CD4-positive, alpha-beta T cell treated with Interleukin-4 for 1 hour (primary cell): ENCODE measurements around the gene SMAD9.

Experiments
- DNase-seq, 2 donors: peaks; one replicate each; pipeline ENCODE4 v3.0.0-alpha.2; 2020 to 2022

Gene SMAD9

DNA sequence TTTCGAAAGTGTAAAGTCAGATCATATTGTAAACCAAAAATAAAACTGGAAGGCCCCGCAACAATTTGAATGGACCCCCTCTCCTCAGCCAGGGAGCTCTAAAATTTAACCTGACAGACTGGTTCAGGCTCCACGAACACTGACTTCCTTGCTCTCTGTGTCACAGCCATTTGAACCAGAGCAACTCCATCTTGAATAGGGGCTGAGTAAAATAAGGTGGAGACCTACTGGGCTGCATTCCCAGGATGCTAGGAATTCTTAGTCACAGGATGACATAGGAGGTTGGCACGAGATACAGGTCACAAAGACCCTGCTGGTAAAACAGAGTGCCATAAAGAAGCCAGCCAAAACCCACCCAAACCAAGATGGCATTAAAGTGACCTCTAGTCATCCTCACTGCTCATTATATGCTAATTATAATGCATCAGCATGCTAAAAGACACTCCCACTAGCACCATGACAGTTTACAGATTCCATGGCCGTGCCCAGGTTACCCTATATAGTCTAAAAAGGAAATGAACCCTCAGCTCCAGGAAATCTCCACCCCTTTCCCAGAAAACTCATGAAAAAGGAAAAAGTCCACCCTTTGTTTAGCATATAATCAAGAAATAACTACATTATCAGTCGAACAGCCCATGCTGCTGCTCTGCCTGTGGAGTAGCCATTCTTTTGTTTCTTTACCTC, 57.9 kb downstream of the SMAD9 start:
- no peak for DNase-seq

DNA sequence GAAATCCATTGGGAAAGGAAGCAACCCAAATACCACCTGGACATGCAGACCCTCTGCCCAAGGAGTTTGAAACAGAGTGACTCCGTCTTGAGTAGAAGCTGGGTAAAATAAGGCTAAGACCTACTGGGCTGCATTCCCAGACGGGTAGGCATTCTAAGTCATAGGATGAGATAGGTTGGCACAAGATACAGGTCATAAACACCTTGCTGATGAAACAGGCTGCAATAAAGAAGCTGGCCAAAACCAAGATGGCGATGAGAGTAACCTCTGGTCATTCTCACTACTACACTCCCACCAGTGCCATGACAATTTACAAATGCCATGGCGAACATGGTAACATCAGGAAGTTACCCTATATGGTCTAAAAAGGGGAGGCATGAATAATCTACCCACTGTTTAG, 60.8 kb downstream of the SMAD9 start:
- DNase-seq = no peak

DNA sequence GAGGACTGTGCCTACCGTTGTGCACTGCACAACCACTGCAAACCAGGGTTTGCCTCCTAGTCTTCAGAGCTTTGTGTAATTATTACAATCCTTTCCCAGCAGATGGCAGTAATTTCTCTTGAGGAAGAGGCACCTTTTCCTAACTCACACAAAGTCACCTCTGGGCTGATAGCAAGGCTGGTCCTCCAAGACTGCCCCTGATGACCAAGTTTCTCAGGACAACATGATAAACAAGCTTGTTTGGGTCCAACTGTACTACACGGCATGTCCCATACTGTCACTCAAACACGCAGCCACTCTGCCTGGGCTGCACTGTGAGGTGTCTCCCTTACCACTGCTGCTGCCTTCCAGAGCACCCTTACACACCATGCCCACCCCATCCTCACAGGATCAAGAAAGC, 61.7 kb downstream of the SMAD9 start:
- peak in 1 of 2 donors; percentile 8 for DNase-seq

DNA sequence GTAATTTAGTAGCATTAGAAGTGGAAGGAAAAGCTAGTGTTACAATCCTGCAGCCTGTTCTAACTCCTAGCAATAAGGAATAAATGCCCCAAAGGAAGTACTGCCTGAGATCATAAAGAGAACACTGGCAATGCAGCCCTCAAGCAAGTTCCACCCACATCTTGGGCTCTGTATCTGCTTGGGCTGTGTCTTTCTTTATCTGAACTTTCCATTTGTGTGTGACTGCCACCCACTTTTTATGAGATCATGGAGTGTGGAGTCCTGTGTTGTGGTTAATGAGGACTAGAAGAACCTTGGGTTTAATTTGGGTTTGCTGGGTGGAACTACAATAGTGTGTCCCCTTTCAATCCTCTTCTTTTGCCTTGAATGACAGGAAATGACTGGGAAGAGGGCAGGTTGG, 62.8 kb downstream of the SMAD9 start:
- DNase-seq = no peak

DNA sequence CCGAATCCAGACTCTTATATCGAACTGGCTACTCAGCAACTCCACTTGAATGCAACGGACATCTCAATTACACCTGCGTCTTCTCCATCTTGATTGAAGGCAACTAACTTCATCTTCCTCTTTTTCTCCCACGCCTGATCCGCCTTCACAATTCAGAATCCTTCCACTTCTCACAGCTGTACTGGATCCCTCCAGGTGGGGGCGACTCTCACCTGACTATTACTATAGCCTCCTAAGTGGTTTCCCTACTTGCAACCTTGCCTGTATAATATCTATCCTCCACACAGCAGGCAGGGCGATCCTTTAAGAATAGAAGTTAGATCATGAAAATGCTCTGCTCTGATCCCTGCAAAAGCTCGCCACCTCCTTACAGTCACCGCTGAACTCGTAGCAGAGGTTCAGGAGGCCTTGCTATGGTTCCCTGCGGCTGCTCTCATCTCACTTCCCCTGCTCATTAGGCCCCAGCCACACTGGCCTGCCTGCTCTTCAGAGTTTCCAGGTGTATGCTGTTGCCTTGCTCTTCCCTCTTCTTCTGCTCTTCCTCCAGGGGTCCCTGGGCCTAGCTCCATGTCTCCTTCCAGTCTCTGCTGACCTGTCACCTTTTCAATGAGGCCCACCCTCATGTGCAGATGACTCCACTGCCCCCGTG, 69.1 kb downstream of the SMAD9 start:
- no peak for DNase-seq

DNA sequence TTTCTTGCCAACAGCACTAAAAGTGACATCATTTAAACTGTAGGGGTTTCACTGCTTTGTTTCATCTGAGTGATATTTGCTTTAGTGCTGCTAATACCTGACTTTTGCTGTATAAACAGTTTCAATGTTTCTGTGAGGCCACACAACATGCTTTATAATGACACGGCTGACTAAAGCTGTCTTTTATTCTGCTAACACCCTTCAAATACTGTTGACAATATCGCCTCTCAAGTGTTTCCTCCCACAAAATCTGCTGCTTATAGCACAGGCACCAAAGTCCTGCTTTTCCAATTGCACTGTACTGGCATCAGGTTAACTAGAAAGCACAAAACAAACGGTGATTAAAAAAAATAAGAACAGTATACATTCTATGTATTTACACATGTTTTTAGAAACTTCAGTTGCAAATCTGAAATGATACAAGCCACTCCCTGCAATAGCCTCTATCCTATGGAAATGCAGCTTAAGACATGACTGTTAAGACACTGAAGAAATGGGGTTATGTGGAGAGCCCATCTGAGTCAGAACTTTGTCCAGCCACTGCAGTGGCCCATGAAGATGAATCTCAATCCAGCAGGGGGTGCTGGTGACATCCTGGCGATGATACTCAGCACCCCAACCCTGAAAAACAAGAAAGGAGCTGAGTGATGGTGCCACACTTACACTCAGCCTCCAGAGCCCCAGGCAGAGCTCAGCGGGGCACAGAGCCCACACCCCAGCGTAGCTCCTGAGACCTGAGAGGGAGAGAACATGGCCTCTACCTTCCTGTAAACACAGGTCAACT, 71.6 kb downstream of the SMAD9 start:
- DNase-seq = no peak

DNA sequence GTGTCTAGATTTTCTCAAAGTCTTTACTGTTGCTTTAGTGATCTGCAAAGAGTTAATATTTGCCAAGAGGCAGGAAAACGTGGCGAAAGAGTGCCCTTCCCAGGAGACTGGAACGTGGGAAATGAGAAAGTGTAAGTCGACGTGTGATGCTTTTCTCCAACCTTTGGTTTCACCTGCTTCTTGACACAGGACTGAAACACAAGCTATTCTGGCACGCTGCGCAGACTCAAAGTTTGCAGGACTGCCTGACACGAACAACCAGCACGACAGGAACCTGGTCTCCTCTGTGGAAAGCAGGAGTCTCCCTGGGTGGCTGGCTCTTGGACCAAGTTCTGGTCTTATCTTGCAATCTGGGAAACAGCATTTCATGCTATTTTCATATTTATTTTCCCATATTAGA, 72.4 kb downstream of the SMAD9 start:
- no peak for DNase-seq

DNA sequence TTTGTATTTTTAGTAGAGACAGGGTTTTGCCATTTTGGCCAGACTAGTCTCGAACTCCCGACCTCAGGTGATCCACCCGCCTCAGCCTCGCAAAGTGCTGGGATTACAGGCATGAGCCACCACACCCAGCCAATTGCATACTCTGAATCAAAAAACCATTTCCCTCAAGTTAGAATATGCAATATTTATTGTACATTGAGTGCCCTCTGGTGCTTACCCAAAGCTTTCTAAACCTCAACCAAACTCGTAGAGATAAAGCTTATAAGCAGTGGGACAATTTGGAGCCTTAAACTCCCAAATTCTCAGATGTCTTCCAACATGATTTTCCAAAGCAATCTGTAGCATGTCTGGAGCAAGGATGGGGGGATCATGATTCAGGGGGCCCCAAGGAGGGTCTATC, 78.6 kb downstream of the SMAD9 start:
- no peak for DNase-seq

DNA sequence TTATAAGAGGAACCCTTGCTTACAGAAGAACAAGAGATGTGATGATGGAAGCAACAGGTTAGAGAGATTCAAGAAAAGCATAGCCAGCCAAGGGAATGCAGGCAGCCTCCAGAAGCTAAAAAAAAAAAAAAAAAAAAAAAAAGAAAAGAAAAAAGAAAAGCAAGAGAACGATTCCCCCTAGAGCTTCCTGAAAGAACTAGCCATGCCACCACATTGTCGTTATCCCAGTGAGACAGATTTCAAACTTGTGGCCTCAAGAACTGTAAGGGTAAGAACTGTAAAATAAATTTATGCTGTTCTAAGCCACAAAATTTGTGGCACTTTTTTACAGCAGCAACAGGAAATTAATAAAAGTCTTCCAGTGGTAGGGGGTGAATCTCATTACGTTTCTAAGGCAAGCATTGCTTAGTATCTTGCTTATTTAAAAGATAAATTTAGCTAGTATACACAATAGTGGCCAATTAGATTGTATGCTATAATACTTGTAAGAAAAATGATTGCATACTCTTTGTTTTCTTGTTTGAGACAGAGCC, 79.3 kb downstream of the SMAD9 start:
- no peak for DNase-seq

DNA sequence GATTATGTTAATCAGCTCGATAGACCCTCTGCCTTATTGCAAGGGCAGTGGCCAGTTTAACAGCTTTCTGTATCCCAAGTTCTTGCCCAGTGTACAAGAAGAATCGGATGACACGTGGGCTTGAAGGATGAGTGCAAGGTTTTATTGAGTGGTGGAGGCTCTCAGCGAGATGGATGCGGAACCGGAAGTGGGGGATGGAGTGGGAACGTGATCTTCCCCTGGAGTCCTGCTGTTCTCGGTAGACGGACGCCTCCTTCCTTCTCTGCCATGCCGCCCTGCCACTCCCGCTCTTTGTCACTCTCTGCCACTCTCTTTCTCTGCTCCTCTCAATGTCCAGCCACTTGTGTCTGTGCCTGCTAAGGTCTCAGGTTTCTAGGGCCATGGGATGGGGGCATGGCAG, 80.1 kb downstream of the SMAD9 start:
- no peak for DNase-seq

DNA sequence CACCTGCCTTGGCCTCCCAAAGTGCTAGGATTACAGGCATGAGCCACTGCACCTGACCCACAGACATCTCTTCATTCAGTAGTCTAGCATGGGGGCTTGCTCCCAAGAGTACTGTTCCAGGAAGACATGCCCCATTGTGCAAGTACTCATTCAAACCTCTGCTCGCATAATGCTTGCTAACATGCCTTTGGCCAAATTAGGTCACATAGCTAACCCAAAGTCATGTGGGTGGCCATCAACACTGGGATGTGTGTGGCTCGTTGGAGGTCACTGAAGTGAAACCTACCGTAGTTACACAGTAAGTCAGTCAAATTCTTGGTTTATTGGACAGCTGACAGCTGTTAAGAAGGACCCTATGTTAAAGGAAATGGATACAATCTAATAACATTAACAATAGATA, 80.8 kb downstream of the SMAD9 start:
- DNase-seq = no peak

DNA sequence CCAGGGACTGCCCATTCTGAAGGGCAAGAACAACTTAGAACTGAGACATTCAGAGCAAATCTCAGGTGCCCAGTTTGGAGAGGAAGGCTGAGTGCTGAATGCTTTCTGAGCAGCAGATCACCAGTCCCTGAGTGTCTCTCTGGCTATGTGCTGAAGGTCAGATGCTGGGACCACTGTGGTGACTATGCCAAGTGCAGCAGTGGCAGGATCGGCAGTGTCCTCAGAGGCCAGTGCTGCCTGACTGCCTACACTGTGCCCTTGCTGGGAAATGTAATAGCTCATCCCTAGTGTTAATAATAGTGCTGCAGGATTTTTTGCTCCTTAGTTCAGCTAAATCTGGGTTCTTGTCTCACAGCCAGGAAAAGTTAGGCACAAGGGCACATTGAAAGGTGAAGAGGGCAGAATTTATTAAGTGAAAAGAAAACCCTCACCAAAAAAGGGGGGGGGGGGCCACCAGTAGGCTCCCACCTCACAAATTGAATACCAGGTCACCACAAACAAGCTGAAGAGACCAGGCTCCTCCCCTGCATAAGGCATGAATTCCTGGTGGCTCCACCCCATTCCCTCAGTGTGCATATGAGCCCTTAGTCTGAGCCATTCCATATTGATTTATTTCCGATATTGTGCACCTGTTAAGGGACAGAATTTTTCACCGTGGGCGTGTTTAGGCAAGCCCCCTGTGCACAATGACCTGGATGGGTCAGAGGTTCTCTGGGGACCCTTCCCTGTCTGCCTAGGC, 82.5 kb downstream of the SMAD9 start:
- DNase-seq = no peak

DNA sequence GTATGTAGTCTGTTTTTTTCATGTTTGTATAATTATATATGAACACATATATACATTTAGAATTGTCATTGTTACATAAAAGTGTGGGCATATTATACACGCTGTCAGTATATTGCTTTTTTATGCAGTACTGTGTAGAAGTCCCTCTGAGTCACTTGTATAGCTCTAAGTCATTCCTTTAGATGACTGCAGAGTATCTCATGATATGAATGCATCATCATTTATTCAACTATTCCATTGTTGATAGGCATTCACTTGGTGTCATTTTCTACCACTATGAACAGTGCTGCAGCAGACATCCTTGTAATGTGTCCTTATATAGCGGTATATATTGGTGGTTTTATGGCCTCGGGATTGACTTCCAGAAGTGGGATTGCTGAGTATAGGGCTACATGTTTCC, 85.7 kb downstream of the SMAD9 start:
- DNase-seq = no peak

DNA sequence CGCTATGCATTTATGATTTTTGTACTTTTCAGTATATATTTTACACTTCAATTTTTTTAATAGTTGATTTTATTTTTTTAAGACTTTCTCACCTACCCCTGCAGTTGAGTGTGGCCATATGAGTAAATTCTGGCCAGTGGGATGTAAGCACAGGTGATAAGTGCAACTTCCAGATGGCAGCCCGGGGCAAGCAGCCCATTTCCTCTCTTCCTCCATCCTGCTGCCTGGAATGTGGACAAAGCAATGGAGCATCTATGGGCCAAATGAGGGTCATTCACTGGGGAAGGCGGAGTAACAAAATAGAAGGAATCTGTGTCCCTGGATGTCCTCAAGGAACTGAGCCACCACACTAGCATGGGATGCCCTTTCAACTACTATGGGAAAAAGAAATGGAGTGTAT, 88.7 kb downstream of the SMAD9 start:
- DNase-seq = no peak

DNA sequence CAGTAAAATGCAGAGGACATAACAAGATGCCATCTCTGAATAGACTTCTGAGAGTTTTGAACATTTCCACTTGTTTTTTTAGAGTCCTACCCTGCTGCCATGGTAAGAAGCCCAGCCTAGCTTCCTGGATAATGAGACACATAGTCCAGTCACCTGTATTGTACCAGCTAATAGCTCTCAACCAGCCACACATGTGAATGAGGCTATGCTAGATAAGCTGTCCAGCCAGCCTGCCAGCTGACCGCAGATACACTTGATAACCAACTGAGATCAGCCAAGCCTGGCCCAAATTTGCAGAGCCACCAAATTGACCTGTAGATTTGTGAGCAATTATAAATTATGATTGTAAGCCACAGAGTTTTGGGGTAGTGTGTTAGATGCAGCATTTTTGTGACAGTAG, 90.3 kb downstream of the SMAD9 start:
- no peak for DNase-seq

DNA sequence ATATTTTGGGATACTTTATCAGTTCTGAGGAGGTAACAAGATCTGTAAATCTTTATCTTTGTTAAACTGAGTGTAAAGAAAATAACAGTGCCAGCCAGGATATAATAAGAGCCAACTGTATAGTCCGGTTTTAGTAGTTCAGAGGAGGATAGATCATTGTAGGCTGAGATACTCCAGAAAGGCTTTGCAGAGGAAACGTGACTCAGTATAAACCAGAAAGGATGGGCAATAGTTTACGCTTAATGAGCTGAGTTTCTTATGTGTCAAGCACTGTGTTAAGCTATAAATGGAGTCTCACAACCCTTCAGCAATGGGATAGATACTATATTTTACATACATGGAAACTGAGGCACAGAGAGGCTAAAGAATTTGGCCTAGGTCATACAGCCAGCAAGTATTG, 97.3 kb downstream of the SMAD9 start:
- no peak for DNase-seq

DNA sequence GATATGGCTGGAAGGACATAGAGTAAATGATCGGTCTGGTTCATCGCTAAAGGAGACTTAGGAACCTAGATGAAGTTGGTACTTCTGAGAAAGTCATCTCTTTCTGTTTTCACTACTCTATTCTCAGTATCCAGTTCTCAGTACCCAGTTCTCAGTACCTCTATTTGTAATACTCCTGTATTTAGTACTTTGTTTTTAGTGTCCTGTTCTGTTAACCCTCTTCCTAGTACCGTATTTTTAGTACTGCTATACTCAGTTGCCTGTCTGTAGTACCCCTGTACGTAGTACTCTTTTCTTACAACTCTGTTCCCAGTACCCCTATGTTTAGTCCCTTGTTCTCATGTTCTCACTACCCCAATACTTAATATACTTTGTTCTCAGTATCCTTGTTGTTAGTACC, 99.8 kb downstream of the SMAD9 start:
- peak in 1 of 2 donors; percentile 16 for DNase-seq

DNA sequence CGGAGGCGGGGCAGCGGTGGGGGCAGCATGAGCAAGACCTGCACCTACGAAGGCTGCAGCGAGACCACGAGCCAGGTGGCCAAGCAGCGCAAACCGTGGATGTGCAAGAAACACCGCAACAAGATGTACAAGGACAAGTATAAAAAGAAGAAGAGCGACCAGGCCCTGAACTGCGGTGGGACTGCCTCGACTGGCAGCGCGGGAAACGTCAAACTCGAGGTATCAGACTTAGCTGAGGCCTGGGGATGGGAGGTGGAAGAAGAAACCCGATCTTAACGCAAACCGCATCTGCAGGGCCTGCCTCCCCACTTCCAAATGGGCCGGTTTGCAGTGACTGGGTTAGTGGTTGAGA, 100.3 kb downstream of the SMAD9 start:
- peak; percentile 20 to 38 for DNase-seq

DNA sequence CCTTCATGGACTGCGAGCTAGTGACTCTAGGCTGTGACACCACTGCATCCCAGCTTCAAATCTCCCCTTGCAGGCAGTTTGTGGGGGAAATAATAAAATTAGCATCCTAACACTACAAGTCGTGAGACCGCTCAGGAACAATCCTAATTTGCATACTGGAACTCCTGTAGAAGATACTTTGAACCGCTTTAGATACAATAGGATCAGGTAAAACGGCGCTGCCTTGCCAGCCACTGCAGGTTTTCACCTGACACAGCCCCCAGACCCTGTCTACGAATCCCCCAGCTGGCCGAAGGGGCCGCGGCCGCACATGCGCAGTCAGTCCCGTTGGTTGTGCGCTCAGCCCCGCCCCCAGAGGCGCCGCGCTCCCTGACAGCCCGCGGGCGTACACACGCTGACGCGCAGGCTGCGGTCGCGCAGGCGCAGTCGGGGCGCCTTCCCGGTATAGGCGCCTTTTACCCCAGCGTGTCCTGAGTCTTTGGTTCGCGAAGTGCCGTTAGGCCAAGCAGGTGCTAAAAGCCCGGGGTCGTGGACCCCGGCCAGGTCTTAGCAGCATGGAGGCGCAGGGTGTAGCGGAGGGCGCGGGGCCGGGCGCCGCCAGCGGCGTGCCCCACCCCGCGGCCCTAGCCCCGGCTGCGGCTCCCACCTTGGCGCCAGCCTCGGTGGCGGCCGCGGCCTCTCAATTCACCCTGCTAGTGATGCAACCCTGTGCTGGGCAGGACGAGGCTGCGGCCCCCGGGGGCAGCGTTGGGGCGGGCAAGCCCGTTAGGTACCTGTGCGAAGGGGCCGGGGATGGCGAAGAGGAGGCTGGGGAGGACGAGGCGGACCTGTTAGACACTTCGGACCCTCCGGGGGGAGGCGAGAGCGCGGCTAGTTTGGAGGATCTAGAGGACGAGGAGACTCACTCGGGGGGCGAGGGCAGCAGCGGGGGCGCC, 101.0 kb downstream of the SMAD9 start, which contains the start of gene RFXAP:
TSS of gene RFXAP (plus strand) at position 419 of the 935 bp plus-strand sequence. CDS start at position 555, 136 bp downstream.
- DNase-seq = peak; percentile 90 to 91

DNA sequence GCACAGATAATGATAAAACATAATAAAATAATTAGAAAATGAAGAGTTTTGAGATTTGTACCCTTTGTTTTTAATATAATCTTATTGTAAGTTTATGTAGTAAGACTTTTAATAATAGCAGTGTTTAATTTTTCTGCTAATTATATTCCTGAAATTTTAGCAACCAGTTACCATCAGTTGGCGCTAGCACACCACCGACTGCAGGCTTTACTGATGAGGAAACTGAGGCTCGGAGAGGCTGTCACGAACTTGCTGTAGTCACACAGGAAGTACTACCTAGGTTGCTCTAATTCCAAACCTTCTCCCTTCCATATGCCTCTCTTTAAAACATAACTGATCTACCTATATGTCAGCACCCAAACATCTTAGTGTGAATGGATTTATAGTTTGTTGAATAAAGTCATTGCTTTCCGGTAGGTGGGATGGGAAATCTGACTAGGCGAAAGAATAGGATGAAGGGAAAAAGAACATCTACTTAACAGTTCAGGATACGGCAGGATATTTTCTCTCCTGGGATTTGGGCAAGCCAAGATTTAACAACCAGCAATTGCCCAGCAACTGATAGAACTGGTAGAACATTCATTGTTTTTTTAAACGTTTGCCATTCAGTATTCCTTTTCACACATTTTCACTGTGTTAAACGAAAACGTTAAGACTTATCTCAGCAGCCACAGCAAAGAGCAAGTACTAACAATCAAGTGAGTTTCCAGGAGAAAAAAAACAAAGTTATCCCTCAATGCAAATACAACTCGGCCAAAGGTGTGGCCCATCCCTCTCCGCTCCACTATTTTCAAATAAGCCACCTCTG, 101.8 kb downstream of the SMAD9 start:
- peak in 1 of 2 donors; percentile 1 for DNase-seq

DNA sequence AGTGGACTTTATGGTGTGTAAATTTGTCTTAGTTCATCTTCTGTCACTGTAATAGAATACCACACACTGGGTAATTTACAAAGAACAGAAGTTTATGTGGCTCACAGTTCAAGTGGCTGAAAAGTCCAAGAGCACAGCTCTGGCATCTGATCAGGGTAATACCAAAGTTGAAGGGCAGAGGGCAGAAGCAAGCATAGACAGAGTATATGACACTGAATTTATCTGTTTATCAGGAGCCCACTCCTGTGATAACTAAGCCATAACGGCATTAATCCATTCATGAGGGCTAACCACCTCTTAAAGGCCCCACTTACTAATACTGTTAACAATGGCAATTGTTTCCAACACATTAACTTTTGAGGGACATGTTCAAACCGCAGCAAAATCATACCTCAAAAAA, 105.0 kb downstream of the SMAD9 start:
- DNase-seq = peak in 1 of 2 donors; percentile 20
